Measurements from ENCODE around the gene THBS1.
A peak's percentile ranks its signal among the peaks of the same experiment; 100 is the strongest.

The THBS1 gene

DNA sequence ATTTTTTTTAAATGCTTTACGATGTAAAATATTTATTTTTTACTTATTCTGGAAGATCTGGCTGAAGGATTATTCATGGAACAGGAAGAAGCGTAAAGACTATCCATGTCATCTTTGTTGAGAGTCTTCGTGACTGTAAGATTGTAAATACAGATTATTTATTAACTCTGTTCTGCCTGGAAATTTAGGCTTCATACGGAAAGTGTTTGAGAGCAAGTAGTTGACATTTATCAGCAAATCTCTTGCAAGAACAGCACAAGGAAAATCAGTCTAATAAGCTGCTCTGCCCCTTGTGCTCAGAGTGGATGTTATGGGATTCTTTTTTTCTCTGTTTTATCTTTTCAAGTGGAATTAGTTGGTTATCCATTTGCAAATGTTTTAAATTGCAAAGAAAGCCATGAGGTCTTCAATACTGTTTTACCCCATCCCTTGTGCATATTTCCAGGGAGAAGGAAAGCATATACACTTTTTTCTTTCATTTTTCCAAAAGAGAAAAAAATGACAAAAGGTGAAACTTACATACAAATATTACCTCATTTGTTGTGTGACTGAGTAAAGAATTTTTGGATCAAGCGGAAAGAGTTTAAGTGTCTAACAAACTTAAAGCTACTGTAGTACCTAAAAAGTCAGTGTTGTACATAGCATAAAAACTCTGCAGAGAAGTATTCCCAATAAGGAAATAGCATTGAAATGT, 15.6 kb downstream of the THBS1 start:
- TF ChIP-seq, protein P1, sequence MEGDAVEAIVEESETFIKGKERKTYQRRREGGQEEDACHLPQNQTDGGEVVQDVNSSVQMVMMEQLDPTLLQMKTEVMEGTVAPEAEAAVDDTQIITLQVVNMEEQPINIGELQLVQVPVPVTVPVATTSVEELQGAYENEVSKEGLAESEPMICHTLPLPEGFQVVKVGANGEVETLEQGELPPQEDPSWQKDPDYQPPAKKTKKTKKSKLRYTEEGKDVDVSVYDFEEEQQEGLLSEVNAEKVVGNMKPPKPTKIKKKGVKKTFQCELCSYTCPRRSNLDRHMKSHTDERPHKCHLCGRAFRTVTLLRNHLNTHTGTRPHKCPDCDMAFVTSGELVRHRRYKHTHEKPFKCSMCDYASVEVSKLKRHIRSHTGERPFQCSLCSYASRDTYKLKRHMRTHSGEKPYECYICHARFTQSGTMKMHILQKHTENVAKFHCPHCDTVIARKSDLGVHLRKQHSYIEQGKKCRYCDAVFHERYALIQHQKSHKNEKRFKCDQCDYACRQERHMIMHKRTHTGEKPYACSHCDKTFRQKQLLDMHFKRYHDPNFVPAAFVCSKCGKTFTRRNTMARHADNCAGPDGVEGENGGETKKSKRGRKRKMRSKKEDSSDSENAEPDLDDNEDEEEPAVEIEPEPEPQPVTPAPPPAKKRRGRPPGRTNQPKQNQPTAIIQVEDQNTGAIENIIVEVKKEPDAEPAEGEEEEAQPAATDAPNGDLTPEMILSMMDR (IDR thresholded peaks at IDR 0.05; ENCODE audit: low read length, missing control alignments): no peak
- peak; percentile 54 for DNase-seq (ENCODE audit: low read depth)

DNA sequence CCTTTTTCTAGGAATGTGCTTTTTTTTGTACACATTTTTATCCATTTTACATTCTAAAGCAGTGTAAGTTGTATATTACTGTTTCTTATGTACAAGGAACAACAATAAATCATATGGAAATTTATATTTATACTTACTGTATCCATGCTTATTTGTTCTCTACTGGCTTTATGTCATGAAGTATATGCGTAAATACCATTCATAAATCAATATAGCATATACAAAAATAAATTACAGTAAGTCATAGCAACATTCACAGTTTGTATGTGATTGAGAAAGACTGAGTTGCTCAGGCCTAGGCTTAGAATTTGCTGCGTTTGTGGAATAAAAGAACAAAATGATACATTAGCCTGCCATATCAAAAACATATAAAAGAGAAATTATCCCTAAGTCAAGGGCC, 16.5 kb downstream of the THBS1 start:
- no peak overlapping the region for H3K4me3 ChIP-seq (replicated peaks; ENCODE audit: low read depth, low read length)
- no peak for DNase-seq (ENCODE audit: low read depth)
- TF ChIP-seq, protein P1 (IDR thresholded peaks at IDR 0.05; ENCODE audit: low read length, missing control alignments): no peak

More for the DNA sequence above, 15.6 kb downstream of the THBS1 start:
- no peak overlapping the region for H3K4me3 ChIP-seq (replicated peaks; ENCODE audit: low read depth, low read length)

DNA sequence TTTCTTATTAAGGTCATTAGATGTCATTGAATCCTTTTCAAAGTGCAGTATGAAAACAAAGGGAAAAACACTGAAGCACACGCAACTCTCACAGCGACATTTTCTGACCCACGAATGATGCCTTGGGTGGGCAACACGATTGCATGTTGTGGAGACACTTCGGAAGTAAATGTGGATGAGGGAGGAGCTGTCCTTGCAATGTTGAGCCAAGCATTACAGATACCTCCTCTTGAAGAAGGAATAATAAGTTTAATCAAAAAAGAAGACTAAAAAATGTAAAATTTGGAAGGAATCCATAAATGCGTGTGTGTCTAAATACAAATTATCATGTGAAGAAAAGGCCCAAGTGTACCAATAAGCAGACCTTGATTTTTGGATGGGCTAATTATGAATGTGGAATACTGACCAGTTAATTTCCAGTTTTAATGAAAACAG, 16.9 kb downstream of the THBS1 start:
- TF ChIP-seq, protein P1 (IDR thresholded peaks at IDR 0.05; ENCODE audit: low read length, missing control alignments): no peak
- H3K4me3 ChIP-seq (replicated peaks; ENCODE audit: low read depth, low read length): no peak overlapping the region
- peak; percentile 80 for DNase-seq (ENCODE audit: low read depth)

DNA sequence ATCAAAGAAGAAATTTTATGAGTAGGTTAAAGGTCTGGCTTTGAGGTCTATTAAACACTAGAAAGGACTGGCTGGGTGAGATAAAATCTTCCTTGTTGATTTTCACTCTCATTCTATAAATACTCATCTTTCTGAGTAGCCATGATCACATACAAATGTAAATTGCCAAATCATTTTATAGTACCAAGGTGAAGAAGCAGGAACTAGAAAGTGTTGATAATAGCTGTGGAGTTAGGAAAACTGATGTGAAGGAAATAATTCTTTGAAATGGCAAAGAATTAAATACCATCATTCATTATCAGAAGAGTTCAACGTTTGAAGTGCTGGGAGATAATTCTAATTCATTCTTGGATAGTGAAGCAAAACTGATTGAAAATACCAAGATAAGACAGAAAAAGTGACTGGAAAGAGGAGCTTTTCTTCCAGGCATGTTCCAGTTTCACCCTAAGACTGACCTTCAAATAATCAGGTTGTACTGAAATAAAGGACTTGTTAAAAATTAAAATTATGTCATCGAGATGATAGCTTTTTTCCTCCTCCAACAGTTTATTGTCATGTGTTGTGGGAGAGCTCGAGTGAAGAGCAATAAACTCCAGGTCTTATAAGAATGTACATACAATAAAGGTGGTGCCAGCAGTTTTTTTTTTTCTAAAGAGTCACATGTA, 17.4 kb downstream of the THBS1 start:
- peak; percentile 75 for DNase-seq (ENCODE audit: low read depth)
- TF ChIP-seq, protein P1 (IDR thresholded peaks at IDR 0.05; ENCODE audit: low read length, missing control alignments): no peak
- H3K4me3 ChIP-seq (replicated peaks; ENCODE audit: low read depth, low read length): no peak overlapping the region

DNA sequence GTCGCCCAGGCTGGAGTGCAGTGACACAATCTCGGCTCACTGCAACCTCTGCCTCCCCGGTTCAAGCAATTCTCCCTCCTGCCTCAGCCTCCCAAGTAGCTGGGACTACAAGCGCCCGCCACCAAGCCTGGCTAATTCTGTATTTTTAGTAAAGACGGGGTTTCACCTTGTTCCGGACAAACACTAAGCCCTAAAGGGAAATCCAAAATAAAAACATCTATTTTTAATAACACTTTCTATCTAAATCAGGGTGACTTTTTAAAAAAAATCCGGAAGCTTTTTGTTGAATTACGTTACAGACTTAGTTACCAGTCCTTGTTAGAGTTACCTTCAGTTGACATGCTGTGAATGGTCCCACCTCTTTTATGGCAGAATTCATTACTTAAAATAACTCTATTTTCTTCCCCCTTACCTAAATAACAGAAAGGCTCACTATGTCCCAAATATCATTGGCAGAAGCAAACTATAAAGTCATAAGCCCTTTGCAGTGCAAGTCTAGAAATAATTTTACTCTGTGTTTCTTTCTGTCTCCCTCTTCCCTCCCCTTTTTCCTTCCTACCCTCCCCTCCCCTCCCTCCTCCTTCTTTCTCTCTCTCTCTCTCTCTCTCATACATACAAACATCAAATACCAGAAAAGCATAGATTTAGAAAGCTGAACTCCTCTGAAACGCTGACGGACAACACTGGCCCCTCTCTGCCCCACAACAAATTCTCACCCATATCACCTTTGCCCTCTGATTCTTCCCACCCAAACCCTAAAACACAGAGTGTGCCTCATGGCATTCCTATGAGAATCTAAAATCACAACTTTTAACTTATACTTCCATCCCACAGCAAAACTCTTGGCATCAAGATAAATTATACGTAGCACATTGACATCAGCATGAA, 18.3 kb downstream of the THBS1 start:
- no peak overlapping the region for H3K4me3 ChIP-seq (replicated peaks; ENCODE audit: low read depth, low read length)
- peak; percentile 68 for DNase-seq (ENCODE audit: low read depth)
- TF ChIP-seq, protein P1 (IDR thresholded peaks at IDR 0.05; ENCODE audit: low read length, missing control alignments): no peak

DNA sequence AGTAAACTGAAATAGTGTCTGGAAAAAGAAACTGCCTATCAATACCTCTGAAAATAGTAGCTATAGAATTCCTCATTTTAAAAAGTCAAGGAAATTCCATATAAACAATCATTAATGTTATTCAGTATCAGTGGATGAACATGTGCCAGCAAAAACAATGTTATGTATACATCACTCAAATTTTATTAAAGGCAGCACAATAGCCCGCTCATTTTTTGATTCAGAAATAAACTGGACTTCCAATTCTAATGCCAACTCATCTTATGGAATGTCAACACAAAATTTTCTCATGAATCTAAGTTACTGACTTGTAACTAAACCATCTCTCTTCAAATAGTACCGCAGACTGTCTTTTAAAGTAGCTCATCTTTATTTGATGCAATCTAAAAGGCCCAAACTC, 19.0 kb downstream of the THBS1 start:
- DNase-seq (ENCODE audit: low read depth): peak; percentile 47
- TF ChIP-seq, protein P1 (IDR thresholded peaks at IDR 0.05; ENCODE audit: low read length, missing control alignments): no peak
- H3K4me3 ChIP-seq (replicated peaks; ENCODE audit: low read depth, low read length): no peak overlapping the region

Data from fibroblast of pulmonary artery (primary cell).